ENCODE results near the gene AUTS2.

Gene AUTS2

DNA sequence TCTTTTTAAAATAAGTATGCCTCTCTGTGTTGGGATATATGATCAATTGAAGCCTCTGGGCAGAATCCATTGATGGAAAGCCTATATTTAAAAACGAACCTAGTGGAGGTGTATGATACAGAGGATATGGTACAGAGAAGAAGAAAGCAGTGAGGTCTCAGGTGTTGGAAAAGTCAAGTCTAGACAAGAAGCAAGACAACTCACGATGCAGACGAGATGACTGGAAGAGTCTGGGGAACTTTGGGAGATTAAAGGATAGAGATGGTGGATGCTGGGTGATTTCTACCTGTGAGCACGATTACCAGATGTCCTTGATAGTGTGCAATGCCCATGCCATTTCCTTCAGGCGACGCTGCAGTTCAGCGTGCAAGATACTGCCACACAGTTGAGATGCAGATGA, 1009.0 kb downstream of the AUTS2 start:
- no peak overlapping the region for H3K4me3 ChIP-seq (ENCODE audit: low read depth, low read length)
- TF ChIP-seq, protein P1, sequence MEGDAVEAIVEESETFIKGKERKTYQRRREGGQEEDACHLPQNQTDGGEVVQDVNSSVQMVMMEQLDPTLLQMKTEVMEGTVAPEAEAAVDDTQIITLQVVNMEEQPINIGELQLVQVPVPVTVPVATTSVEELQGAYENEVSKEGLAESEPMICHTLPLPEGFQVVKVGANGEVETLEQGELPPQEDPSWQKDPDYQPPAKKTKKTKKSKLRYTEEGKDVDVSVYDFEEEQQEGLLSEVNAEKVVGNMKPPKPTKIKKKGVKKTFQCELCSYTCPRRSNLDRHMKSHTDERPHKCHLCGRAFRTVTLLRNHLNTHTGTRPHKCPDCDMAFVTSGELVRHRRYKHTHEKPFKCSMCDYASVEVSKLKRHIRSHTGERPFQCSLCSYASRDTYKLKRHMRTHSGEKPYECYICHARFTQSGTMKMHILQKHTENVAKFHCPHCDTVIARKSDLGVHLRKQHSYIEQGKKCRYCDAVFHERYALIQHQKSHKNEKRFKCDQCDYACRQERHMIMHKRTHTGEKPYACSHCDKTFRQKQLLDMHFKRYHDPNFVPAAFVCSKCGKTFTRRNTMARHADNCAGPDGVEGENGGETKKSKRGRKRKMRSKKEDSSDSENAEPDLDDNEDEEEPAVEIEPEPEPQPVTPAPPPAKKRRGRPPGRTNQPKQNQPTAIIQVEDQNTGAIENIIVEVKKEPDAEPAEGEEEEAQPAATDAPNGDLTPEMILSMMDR (IDR thresholded peaks at IDR 0.05; ENCODE audit: borderline replicate concordance, insufficient read depth, low read depth, low read length), result no peak

DNA sequence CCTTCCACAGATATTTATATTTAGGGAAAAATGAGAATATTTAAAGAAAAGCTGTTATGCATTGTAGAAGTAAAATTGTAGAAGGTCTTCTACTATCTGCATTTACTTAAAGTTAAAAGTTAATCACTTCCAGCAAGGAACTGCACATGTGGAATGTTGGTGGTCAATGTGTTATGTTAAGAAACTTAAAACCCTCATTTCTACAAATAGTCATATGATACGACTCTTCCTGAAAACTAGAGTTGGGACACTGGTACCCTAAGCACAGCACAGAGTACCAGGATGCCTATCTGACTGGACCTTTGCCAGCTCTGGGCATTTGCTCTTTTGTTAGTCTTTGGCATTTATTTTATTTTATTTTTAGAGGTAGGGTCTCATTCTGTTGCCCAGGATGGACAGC, 1009.5 kb downstream of the AUTS2 start:
- no peak overlapping the region for H3K4me3 ChIP-seq (ENCODE audit: low read depth, low read length)
- TF ChIP-seq, protein P1 (IDR thresholded peaks at IDR 0.05; ENCODE audit: borderline replicate concordance, insufficient read depth, low read depth, low read length), result no peak

- TF ChIP-seq, protein P1 (IDR thresholded peaks at IDR 0.05; ENCODE audit: borderline replicate concordance, insufficient read depth, low read depth, low read length), result no peak
- H3K4me3 ChIP-seq (ENCODE audit: low read depth, low read length), result no peak overlapping the region
Observed at GRCh38 chr7:70608229-70608628, 1010.0 kb downstream of the AUTS2 start.

GRCh38 chr7:70612811-70613210, 1014.5 kb downstream of the AUTS2 start:
- TF ChIP-seq, protein P1 (IDR thresholded peaks at IDR 0.05; ENCODE audit: borderline replicate concordance, insufficient read depth, low read depth, low read length), result no peak
- no peak overlapping the region for H3K4me3 ChIP-seq (ENCODE audit: low read depth, low read length)

- no peak overlapping the region for H3K4me3 ChIP-seq (ENCODE audit: low read depth, low read length)
Observed at GRCh38 chr7:70614237-70615045, 1016.2 kb downstream of the AUTS2 start.

DNA sequence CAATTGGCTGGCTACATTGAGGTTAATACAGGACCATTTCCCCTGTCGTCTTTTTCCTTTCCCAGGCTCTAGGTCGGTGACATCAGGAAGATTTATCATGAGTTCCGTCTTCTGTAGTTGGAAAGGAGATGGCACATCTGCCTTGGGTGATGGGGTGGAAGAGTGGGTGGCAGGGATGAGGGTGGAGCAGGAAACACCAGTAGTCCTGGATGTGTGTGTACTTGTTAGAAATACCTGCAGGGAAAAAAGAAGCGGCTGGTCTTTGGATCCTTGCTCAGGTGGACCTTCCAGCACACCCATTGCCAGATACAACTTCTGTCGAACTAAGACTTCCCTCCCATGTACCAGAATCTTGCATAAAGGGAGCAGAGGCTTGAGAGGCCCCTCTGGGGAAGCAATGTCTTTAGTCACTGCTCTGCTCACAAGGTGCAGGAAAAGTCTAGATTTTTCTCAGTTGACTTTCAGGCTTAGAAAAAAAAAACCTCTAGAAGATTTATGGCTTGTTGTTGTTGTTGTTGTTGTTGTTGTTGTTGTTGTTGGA, 1016.9 kb downstream of the AUTS2 start:
- H3K4me3 ChIP-seq (ENCODE audit: low read depth, low read length), result no peak overlapping the region
- TF ChIP-seq, protein P1 (IDR thresholded peaks at IDR 0.05; ENCODE audit: borderline replicate concordance, insufficient read depth, low read depth, low read length), result no peak

More at GRCh38 chr7:70614237-70615045, 1016.2 kb downstream of the AUTS2 start:
- TF ChIP-seq, protein P1 (IDR thresholded peaks at IDR 0.05; ENCODE audit: borderline replicate concordance, insufficient read depth, low read depth, low read length), result no peak

- TF ChIP-seq, protein P1 (IDR thresholded peaks at IDR 0.05; ENCODE audit: borderline replicate concordance, insufficient read depth, low read depth, low read length), result no peak
- H3K4me3 ChIP-seq (ENCODE audit: low read depth, low read length), result no peak overlapping the region
Observed at GRCh38 chr7:70616211-70616610, 1017.9 kb downstream of the AUTS2 start.

Measured in GM12875 (cell line).